ENCODE data around the gene ULK4.

DNA sequence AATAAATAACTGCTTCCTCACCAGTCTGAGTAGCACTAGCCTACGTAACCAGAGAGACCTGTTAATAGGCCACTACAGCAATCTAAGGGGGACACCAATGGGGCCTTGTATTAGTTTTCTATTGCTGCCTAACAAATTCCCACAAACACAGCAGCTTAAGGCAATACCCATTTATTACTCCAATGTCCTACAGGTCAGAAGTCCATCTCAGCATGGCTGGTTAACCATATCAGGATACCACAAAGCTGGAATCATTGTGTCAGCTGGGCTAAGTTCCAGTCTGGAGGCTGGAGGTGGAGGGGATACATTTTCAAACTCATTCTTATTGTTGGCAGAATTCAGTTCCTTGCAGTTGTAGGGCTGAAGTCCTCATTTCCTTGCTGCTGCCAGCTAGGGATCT is 331.9 kb downstream of the ULK4 start:
- TF ChIP-seq, protein P1, sequence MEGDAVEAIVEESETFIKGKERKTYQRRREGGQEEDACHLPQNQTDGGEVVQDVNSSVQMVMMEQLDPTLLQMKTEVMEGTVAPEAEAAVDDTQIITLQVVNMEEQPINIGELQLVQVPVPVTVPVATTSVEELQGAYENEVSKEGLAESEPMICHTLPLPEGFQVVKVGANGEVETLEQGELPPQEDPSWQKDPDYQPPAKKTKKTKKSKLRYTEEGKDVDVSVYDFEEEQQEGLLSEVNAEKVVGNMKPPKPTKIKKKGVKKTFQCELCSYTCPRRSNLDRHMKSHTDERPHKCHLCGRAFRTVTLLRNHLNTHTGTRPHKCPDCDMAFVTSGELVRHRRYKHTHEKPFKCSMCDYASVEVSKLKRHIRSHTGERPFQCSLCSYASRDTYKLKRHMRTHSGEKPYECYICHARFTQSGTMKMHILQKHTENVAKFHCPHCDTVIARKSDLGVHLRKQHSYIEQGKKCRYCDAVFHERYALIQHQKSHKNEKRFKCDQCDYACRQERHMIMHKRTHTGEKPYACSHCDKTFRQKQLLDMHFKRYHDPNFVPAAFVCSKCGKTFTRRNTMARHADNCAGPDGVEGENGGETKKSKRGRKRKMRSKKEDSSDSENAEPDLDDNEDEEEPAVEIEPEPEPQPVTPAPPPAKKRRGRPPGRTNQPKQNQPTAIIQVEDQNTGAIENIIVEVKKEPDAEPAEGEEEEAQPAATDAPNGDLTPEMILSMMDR (conservative IDR thresholded peaks at IDR 0.05), result no peak
- no peak for TF ChIP-seq ZFX (IDR thresholded peaks at IDR 0.05)

Data from C4-2B (cell line).